HG03060 (cell line): ENCODE measurements around the gene GATA5.

Source experiments
- ATAC-seq: cut with Tn5 transposase; IDR thresholded peaks from one replicate; pipeline ENCODE4 v1.9.1; 2021; ENCODE audit warnings: low read depth, moderate number of reproducible peaks; ENCODE audit not compliant: unreplicated experiment

Gene GATA5

GRCh38 chr20:62458275-62459251, 17.2 kb downstream of the GATA5 start:
- ATAC-seq, result no peak

DNA sequence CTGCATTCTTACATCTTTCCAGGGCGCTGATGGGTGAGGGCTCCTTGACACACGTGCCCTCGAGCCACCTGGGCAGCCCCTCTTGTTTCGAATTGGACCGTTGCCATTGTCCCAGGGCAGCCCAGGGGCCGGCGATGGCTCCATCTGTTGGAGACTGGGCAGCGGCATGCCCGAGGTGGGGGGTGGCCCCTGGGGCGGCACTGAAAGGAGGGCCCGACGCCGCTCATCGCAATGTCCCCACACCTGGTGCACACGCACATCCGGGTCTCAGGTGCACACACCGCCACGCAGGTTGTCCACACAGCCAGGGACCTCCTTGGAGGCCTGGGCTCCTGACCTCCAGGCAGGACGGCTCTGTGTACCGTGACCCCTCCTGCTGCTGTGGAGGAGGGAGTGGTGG, 18.0 kb downstream of the GATA5 start:
- no peak for ATAC-seq

GRCh38 chr20:62457098-62457497, 18.7 kb downstream of the GATA5 start:
- ATAC-seq, result no peak

DNA sequence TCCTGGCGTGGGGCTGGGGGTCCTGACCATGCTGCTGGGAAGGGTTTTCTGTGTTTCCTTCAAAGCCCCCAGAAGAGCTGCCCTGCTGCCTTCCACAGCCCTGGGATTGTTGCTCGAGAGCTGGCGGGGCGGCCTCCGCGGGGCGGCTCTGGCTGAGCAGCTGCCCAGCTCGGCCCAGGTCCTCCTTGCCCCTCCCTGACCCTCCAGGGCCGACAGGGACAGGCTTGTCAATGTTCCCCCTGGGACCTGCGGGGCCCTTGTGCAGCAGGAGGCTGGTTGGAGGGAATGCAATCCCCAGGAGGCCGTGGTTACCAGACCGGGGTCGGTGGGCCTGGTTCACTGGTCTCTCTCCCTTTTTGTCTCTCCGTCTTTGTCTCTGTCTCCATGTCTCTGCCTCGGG, 19.9 kb downstream of the GATA5 start:
- ATAC-seq, result no peak

GRCh38 chr20:62454904-62455636, 20.7 kb downstream of the GATA5 start:
- ATAC-seq, result no peak

- ATAC-seq, result no peak
These were observed 22.5 kb downstream of the GATA5 start for GRCh38 chr20:62453186-62453808.

GRCh38 chr20:62452475-62453095, 23.2 kb downstream of the GATA5 start:
- no peak for ATAC-seq

DNA sequence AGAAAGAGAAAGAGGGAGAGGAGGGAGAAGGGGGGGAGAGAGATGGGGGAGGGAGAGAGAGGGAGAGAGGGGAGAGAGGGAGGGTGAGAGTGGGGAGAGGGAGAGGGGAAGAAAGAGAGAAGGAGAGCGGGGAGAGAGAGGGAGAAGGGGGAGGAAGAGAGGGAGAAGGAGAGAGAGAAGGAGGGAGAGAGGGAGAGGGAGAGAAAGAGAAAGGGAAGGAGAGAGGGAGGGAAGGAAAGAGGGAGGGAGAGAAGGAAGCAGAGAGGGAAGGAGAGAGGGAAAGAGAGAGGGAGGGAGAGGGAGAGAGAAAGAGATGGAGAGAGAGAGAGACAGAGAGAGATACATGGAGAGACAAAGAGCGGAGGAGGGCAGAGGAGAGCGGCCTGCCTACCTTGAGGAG, 23.8 kb downstream of the GATA5 start:
- no peak for ATAC-seq

- no peak for ATAC-seq
These were observed 24.5 kb downstream of the GATA5 start for GRCh38 chr20:62451156-62451767.

DNA sequence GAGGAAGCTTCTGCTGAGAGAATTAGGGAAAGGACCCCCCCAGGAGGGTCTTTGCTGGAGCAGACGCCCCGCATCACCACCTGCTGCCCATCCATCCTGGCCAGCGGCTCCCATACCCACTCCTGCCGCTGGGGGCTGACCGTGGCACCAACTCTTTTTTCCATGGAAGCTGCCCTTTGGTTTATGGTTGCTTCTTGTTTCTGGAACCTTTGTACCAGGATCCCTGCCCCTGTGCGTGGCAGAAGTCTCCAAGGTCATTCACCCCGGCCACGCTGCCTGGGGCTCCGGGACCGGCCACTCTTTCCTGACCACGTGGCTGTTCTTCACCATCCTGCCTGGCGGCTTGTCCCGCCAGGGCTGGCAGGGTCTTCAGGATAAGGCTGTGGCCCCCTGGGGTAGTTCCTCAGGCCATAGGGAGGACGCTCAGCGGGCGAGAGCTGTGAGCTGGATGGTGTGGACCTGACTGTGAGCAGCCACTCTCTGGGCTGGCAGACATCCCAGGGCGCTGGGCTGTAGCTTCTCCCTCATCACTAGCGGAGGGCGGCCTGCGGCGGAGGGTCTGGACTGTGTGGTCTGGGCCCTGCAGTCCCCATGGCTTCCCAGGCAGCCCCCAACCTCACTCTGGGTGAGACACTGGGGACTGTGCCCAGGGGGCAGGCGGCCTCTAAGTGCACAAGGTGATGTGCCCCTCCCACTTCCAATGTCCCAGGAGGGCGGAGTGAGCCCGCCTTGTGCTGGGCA, 25.7 kb downstream of the GATA5 start:
- ATAC-seq, result no peak

DNA sequence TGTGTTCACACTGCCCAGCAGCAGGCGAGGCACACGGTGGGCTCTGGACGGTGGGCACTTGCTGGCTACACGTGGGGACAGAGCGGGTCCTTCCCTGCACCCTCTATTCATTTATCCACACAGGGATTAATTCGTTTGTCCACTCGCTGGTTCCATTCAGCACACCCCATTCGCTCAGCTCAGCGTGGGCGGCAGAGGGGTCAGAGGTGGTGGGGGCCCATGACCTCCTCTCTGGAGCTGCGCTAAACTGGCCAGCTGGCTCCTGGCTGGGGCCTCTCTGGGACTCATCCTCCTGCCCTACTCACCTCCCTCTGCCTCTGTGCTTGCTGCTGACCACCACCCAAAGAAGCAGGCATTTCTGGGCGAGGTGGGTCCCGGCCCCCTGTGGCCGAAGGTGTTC, 27.0 kb downstream of the GATA5 start:
- no peak for ATAC-seq

GRCh38 chr20:62448038-62448437, 27.8 kb downstream of the GATA5 start:
- ATAC-seq, result no peak

GRCh38 chr20:62446888-62447869, 28.6 kb downstream of the GATA5 start:
- ATAC-seq, result no peak

GRCh38 chr20:62446481-62446880, 29.3 kb downstream of the GATA5 start:
- ATAC-seq, result no peak

DNA sequence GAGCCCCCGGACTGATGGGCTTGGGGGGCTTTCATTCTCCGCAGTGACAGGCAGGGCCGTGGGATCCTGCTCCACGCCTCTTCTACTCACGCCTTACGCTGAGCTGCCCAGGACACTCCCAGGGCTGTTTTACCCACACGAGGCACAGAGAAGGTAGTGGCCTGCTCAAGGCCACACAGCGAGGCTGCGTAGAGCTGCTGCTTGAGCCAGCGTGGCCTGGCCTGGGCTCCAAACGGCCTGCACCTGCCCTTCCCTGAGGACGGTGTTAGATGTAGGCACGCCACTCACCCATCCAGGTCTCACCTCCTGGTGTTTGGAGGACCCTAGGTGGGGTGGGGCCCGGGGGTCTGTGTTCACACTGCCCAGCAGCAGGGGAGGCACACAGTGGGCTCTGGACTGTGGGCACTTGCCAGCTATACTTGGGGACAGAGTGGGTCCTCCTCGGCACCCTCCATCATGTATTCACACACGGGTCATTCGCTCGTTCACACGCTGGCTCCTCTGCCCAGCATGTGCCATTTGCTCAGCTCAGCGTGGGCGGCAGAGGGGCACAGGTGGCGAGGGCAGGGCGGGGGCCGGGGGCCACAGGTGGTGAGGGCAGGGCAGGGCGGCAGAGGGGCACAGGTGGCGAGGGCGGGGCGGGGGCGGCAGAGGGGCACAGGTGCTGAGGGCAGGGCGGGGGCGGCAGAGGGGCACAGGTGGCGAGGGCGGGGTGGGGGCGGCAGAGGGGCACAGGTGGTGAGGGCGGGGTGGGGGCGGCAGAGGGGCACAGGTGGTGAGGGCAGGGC, 30.0 kb downstream of the GATA5 start:
- no peak for ATAC-seq

- no peak for ATAC-seq
These were observed 31.5 kb downstream of the GATA5 start for GRCh38 chr20:62444286-62444685.

DNA sequence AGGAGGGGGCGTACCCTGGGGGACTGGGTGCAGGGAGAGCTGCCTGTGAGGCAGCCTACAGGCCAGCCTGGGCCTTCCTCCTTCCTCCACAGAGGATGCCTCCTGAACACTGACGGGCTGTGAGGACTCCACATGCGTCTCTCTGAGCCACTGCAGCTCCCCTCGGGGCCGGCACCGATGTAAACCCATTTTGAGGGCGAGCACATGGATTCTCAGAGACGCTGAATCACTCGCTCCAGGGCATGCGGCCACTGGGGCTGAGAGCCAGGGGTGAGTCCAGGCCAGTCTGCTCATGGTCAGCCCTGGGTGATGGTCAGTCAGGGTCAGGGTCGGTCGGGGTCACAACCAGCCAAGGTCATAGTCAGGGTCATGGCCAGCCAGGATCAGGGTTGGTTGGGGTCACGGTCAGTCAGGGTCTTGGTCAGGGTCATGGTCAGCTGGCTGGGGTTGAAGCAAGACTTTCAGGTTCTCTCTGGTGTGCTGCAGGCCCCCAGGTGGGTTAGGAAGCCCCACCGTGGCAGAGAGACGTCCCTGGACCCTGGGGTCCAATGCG, 33.7 kb downstream of the GATA5 start:
- no peak for ATAC-seq
